ENCODE results near the gene RARG. TPM values are rescaled to one million over a fixed set of nuclear protein-coding genes. Genes with fewer than 3 reads are reported as not detected.

RARG gene
- total RNA-seq, 2 experiments from 2014 or later: 19.7 to 20.3 TPM

GRCh38 chr12:53276511-53276910 is 44.5 kb upstream of the RARG start:
- POLR2A ChIA-PET: interaction anchor here (1.3 to 4.9 kb wide), 2 partner anchors 8 to 63 kb away, joined by 4 to 25 read pairs; partner anchors contain the start of gene ESPL1
- DNase-seq: no peak
- CTCF ChIA-PET: interaction anchor here (1.1 kb wide), 1 partner anchor 65 kb away, joined by 3 read pairs; no protein-coding TSS in a partner anchor
- Mint-ChIP-seq H3K27me3 (no peaks in the 10 kb centered on the region), H3K36me3 (ENCODE audit: low read depth) (peaks cover 66% of the 10 kb centered on the region), H3K9me3 (no peaks in the 10 kb centered on the region), H3K4me1 (ENCODE audit: low read depth) (peaks cover 5% of the 10 kb centered on the region), H3K27ac (no peak overlapping the region), H3K4me3 (no peak overlapping the region)
- TF ChIP-seq CTCF (IDR thresholded peaks at IDR 0.05): no peak
- intact Hi-C loops (cut with micrococcal nuclease): no loop called here
- no peak for ATAC-seq

GRCh38 chr12:53274445-53274844 is 42.4 kb upstream of the RARG start:
- intact Hi-C loops (cut with micrococcal nuclease): no loop called here
- Mint-ChIP-seq H3K36me3 (ENCODE audit: low read depth) (peaks cover 72% of the 10 kb centered on the region), H3K4me1 (ENCODE audit: low read depth) (peaks cover 21% of the 10 kb centered on the region), H3K27me3 (no peaks in the 10 kb centered on the region), H3K4me3 (no peak overlapping the region), H3K9me3 (no peaks in the 10 kb centered on the region), H3K27ac (no peak overlapping the region)
- no peak for DNase-seq
- no peak for TF ChIP-seq CTCF (IDR thresholded peaks at IDR 0.05)
- ChIA-PET CTCF (no interaction called here), POLR2A (no interaction called here)
- no peak for ATAC-seq

GRCh38 chr12:53268630-53269562 is 36.9 kb upstream of the RARG start:
- ChIA-PET CTCF (interaction anchor here (0.9 to 8.1 kb wide), 26 partner anchors 9 to 203 kb away, joined by 3 to 213 read pairs (median 10); partner anchors contain the start of genes AAAS, CSAD, PFDN5 and SOAT2), POLR2A (interaction anchor here (0.6 to 4.9 kb wide), 22 partner anchors 10 to 169 kb away, joined by 3 to 38 read pairs (median 4); partner anchors contain the start of genes CSAD, ITGB7 and ZNF740)
- H3K27me3 Mint-ChIP-seq: no peaks in the 10 kb centered on the region
- DNase-seq (peak; percentile 21), ATAC-seq (no peak)
- H3K4me1 Mint-ChIP-seq (ENCODE audit: low read depth): peaks cover 33% of the 10 kb centered on the region
- TF ChIP-seq CTCF (IDR thresholded peaks at IDR 0.05): no peak
- peak overlapping the region; percentile 94 for H3K4me3 Mint-ChIP-seq
- intact Hi-C loops (cut with micrococcal nuclease): loop anchor here (5.0 kb wide), 1 partner anchor 57 kb away; no protein-coding TSS in a partner anchor
- no peaks in the 10 kb centered on the region for H3K9me3 Mint-ChIP-seq
- peaks cover 38% of the 10 kb centered on the region for H3K36me3 Mint-ChIP-seq (ENCODE audit: low read depth)
- H3K27ac Mint-ChIP-seq: peak overlapping the region; percentile 97

- peak within 1 kb of the TSS; percentile 94 for H3K4me3 Mint-ChIP-seq
- H3K27ac Mint-ChIP-seq: peak within 1 kb of the TSS; percentile 97
- H3K4me1 Mint-ChIP-seq (ENCODE audit: low read depth): peaks cover 33% of the 10 kb centered on the region
- H3K27me3 Mint-ChIP-seq: no peaks in the 10 kb centered on the region
- DNase-seq (peak; percentile 95), ATAC-seq (peak; percentile 89)
- CTCF ChIA-PET: interaction anchor here (0.6 to 8.1 kb wide), 33 partner anchors 10 to 202 kb away, joined by 3 to 213 read pairs (median 8); partner anchors contain the start of genes AAAS, CSAD, PFDN5 and SOAT2
- peak; percentile 56 for TF ChIP-seq CTCF (IDR thresholded peaks at IDR 0.05)
- H3K36me3 Mint-ChIP-seq (ENCODE audit: low read depth): peaks cover 36% of the 10 kb centered on the region
- POLR2A ChIA-PET: interaction anchor here (0.6 to 4.9 kb wide), 29 partner anchors 9 to 952 kb away, joined by 3 to 38 read pairs (median 4); partner anchors contain the start of genes CSAD, ITGB7 and ZNF740
- intact Hi-C loops (cut with micrococcal nuclease): loop anchor here (5.0 kb wide), 1 partner anchor 56 kb away; no protein-coding TSS in a partner anchor
- no peaks in the 10 kb centered on the region for H3K9me3 Mint-ChIP-seq
Measured at GRCh38 chr12:53267999-53268629, 36.1 kb upstream of the RARG start, which contains the start of gene ESPL1. ESPL1 (plus strand) TSS chr12:53268299; CDS start chr12:53268767, 468 bp downstream.
